ENCODE data around the gene PRICKLE4. TPM values are rescaled to one million over a fixed set of nuclear protein-coding genes. Genes with fewer than 3 reads are reported as not detected.
A peak's percentile ranks its signal among the peaks of the same experiment; 100 is the strongest.

PRICKLE4 gene
- total RNA-seq, 1 experiment from 2014 or later: 0.70 TPM

DNA sequence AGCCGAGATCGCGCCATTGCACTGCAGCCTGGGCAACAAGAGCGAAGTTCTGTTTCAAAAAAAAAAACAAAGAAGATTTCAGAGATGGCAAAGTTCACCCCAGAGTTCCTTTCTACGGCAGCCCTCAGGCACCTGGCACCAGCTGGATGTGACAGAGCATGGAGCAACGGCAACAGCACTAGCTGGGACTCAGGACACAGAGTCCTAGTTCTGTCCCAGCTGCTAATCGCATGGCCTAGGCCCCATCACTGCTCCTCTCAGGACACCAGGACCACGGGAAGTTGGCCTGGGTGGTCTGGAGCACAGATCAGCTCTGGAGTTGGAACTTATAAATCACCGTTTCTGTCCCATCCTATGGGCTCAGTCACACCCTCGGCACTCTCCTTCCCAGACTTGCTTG lies 34.5 kb upstream of the PRICKLE4 start:
- Histone ChIP-seq H2BK15ac (ENCODE audit: low read depth, low read length) (no peak overlapping the region), H3K79me2 (ENCODE audit: insufficient read depth, low read length) (no peaks in the 10 kb centered on the region), H2BK5ac (ENCODE audit: insufficient read length, low read length) (no peak overlapping the region), H3K14ac (ENCODE audit: insufficient read depth, low read length) (no peak overlapping the region; the same call in 1 of the 2 replicates), H3K27me3 (ENCODE audit: insufficient read depth, low read length) (no peaks in the 10 kb centered on the region), H2BK20ac (ENCODE audit: low read depth, low read length, poor library complexity, severe bottlenecking) (no peak overlapping the region), H4K20me1 (ENCODE audit: control insufficient read depth, insufficient read depth, insufficient read length) (no peaks in the 10 kb centered on the region), H4K8ac (replicated peaks; ENCODE audit: insufficient read length, low read depth, low read length) (no peak overlapping the region), H2BK120ac (ENCODE audit: low read depth, low read length, poor library complexity, severe bottlenecking) (no peak overlapping the region), H3T11ph (ENCODE audit: low read length) (no peak overlapping the region), H2AFZ (ENCODE audit: low read length) (no peak overlapping the region), H3K18ac (ENCODE audit: insufficient read length, low read depth, low read length) (no peak overlapping the region), H2AK5ac (ENCODE audit: insufficient read length, low read length) (no peak overlapping the region), H3K9ac (ENCODE audit: extremely low read depth, insufficient read length, low read length) (no peak overlapping the region), H3K9me3 (ENCODE audit: control insufficient read depth, low read depth, low read length) (no peaks in the 10 kb centered on the region), H3K4me1 (ENCODE audit: insufficient read depth, low read length) (no peaks in the 10 kb centered on the region), H3K23me2 (ENCODE audit: insufficient read length, low read depth, low read length, poor library complexity, severe bottlenecking) (no peaks in the 10 kb centered on the region), H3K23ac (ENCODE audit: insufficient read length, low read depth, low read length) (no peak overlapping the region), H3K56ac (ENCODE audit: insufficient read length, low read depth, low read length) (no peak overlapping the region), H3K27ac (ENCODE audit: insufficient read length, low read depth, low read length) (no peak overlapping the region), H4K91ac (ENCODE audit: insufficient read length, low read depth, low read length) (no peak overlapping the region), H3K4ac (ENCODE audit: low read depth, low read length) (no peak overlapping the region), H4K5ac (ENCODE audit: insufficient read length, low read depth, low read length) (no peak overlapping the region), H2BK12ac (ENCODE audit: insufficient read length, low read depth, low read length) (no peak overlapping the region), H3K79me1 (ENCODE audit: insufficient read depth, low read depth, low read length, poor library complexity, severe bottlenecking) (no peaks in the 10 kb centered on the region), H3K4me2 (ENCODE audit: insufficient read depth, insufficient read length, low read length) (no peak overlapping the region)
- H3K27me3 Mint-ChIP-seq (ENCODE audit: low read depth): peaks cover 13% of the 10 kb centered on the region
- H3K4me3 Mint-ChIP-seq: no peak overlapping the region
- no peaks in the 10 kb centered on the region; a peak in 1 of 7 replicates for H3K36me3 Mint-ChIP-seq (ENCODE audit: insufficient read depth in 1 of 3, low read depth in 3 of 3)
- TF ChIP-seq, protein P1, sequence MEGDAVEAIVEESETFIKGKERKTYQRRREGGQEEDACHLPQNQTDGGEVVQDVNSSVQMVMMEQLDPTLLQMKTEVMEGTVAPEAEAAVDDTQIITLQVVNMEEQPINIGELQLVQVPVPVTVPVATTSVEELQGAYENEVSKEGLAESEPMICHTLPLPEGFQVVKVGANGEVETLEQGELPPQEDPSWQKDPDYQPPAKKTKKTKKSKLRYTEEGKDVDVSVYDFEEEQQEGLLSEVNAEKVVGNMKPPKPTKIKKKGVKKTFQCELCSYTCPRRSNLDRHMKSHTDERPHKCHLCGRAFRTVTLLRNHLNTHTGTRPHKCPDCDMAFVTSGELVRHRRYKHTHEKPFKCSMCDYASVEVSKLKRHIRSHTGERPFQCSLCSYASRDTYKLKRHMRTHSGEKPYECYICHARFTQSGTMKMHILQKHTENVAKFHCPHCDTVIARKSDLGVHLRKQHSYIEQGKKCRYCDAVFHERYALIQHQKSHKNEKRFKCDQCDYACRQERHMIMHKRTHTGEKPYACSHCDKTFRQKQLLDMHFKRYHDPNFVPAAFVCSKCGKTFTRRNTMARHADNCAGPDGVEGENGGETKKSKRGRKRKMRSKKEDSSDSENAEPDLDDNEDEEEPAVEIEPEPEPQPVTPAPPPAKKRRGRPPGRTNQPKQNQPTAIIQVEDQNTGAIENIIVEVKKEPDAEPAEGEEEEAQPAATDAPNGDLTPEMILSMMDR (conservative IDR thresholded peaks at IDR 0.05): no peak
- peaks cover 5 to 6% of the 10 kb centered on the region in 2 experiments for H3K4me1 Mint-ChIP-seq
- peak overlapping the region in 1 of 3 experiments; percentile 86; a peak in 1 of 7 replicates for H3K27ac Mint-ChIP-seq
- no peaks in the 10 kb centered on the region for H3K9me3 Mint-ChIP-seq
- no CpG with 5 or more reads among the region's 10 CpGs for WGBS (ENCODE audit: extremely low coverage, insufficient read length, low lambda C conversion rate)
- DNase-seq: no peak
